ENCODE data around the gene PARVA.

DNA sequence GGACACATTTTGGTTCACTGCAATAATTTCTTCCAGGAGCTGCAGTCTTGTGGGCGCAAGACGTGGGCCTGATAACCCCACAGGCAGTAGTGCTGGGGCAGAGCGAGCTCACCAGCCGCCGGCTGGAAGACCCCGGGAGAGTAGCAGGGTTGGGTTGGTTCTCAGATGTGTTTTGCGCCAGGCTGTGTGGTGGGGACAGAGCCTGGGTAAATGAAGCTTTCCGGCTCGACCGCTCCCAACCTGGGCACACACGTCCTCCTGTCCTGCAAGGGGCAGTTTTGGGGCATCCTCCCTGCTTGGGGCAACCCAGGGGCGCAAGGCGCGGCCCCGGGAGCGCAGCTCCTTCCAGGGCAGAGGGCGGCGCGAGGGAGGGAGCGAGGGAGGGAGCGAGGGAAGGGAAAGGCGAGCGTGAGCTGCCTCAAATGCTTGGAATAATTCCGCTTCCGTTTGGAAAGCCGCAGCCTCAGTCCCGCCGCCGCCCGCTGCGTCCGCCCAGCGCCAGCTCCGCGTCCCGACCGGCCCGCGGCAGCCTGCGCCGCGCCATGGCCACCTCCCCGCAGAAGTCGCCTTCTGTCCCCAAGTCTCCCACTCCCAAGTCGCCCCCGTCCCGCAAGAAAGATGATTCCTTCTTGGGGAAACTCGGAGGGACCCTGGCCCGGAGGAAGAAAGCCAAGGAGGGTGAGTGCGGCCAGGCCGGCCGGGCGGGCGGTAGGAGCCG lies at the start of gene PARVA:
- TF ChIP-seq CTCF (IDR thresholded peaks at IDR 0.05; ENCODE audit: poor library complexity) (no peak), EZH2 (IDR thresholded peaks at IDR 0.05; ENCODE audit: borderline replicate concordance) (no peak), EZH2phosphoT487 (IDR thresholded peaks at IDR 0.05; ENCODE audit: low read depth, severe bottlenecking, unreplicated experiment) (no peak)
